SK-N-SH treated with all-trans-retinoic acid at 6 μM for 48 hours (cell line): ENCODE results near the gene SEMA6B.

ENCODE experiments used
- ARNTL ChIP-seq: fragments of 450-650 bp; formaldehyde crosslinking; IDR thresholded peaks from 2 replicates; pipeline ENCODE4 v1.5.0; 2020; ENCODE audit warnings: low read depth, mild to moderate bottlenecking, moderate library complexity, borderline replicate concordance
- CSDC2 ChIP-seq: fragments of 250-450 bp; sonication (Bioruptor Pico); IDR thresholded peaks from 2 replicates; pipeline ENCODE4 v1.5.0; 2020; ENCODE audit warnings: mild to moderate bottlenecking, moderate library complexity
- ISL1 ChIP-seq: fragments of 250-450 bp; sonication (Bioruptor Pico); IDR thresholded peaks from 2 replicates; pipeline ENCODE4 v2.1.2; 2022; ENCODE audit warnings: mild to moderate bottlenecking, moderate library complexity
- OSR1 ChIP-seq: fragments of 250-450 bp; sonication (Bioruptor Pico); IDR thresholded peaks from 2 replicates; pipeline ENCODE4 v1.8.0; 2022; ENCODE audit warnings: moderate library complexity, mild to moderate bottlenecking, inconsistent platforms
- PPARA ChIP-seq: fragments of 250-450 bp; sonication (Bioruptor Pico); IDR thresholded peaks from 2 replicates; pipeline ENCODE4 v1.5.0; 2020; ENCODE audit warnings: mild to moderate bottlenecking, borderline replicate concordance
- RARB ChIP-seq: fragments of 250-450 bp; sonication (Bioruptor Pico); IDR thresholded peaks from 2 replicates; pipeline ENCODE4 v1.8.0; 2021; ENCODE audit warnings: mild to moderate bottlenecking, moderate library complexity
- TOX ChIP-seq: fragments of 250-450 bp; sonication (Bioruptor Pico); IDR thresholded peaks from 2 replicates; pipeline ENCODE4 v1.8.0; 2021; ENCODE audit warnings: mild to moderate bottlenecking, moderate library complexity, borderline replicate concordance
- ZFP3 ChIP-seq: fragments of 250-450 bp; sonication (Bioruptor Pico); IDR thresholded peaks from 2 replicates; pipeline ENCODE4 v1.5.0; 2020; ENCODE audit warnings: mild to moderate bottlenecking, moderate library complexity
- ZNF565 ChIP-seq: fragments of 450-650 bp; formaldehyde crosslinking; conservative IDR thresholded peaks from 2 replicates; pipeline ENCODE4 v1.5.0; 2020; ENCODE audit warnings: low read depth, mild to moderate bottlenecking, moderate library complexity
- ZNF8 ChIP-seq: fragments of 450-650 bp; formaldehyde crosslinking; IDR thresholded peaks from 2 replicates; pipeline ENCODE4 v1.5.0; 2020; ENCODE audit warnings: mild to moderate bottlenecking, moderate library complexity
- TF ChIP-seq, protein P1 (sequence below): fragments of 250-450 bp; sonication (Bioruptor Pico); IDR thresholded peaks from 2 replicates; pipeline ENCODE4 v1.5.0; 2020; ENCODE audit warnings: mild to moderate bottlenecking, moderate library complexity
- TF ChIP-seq, protein P2 (sequence below): fragments of 250-450 bp; sonication (Bioruptor Pico); IDR thresholded peaks from 2 replicates; pipeline ENCODE4 v1.5.1; 2021; ENCODE audit warnings: mild to moderate bottlenecking, moderate library complexity

DNA sequence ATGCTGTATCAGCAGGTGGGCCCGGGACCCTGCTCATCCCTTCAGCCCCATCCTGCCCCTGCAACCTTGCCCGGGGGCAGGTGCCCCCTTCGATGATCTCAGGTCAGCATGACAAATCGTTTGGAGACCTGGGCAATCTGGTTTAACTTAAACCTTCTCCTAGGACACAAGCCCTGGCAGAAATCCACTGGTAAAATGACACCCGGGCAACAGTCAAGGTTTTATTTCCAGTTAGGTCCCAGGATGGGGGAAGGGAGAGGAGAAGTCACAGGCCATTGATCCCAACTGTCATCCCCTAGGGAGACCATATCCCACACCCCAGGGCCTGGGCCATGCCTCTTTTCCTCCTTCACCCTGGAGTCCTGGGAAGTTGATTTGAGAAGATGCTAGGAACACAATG lies 22.7 kb downstream of the SEMA6B start:
- no peak for TF ChIP-seq RARB (CRISPR knock-in tag)
- no peak for TF ChIP-seq ISL1 (CRISPR knock-in tag)
- TF ChIP-seq ZFP3 (CRISPR knock-in tag): no peak
- TF ChIP-seq ARNTL (CRISPR knock-in tag): no peak
- TF ChIP-seq OSR1: no peak
- TF ChIP-seq, protein P1, sequence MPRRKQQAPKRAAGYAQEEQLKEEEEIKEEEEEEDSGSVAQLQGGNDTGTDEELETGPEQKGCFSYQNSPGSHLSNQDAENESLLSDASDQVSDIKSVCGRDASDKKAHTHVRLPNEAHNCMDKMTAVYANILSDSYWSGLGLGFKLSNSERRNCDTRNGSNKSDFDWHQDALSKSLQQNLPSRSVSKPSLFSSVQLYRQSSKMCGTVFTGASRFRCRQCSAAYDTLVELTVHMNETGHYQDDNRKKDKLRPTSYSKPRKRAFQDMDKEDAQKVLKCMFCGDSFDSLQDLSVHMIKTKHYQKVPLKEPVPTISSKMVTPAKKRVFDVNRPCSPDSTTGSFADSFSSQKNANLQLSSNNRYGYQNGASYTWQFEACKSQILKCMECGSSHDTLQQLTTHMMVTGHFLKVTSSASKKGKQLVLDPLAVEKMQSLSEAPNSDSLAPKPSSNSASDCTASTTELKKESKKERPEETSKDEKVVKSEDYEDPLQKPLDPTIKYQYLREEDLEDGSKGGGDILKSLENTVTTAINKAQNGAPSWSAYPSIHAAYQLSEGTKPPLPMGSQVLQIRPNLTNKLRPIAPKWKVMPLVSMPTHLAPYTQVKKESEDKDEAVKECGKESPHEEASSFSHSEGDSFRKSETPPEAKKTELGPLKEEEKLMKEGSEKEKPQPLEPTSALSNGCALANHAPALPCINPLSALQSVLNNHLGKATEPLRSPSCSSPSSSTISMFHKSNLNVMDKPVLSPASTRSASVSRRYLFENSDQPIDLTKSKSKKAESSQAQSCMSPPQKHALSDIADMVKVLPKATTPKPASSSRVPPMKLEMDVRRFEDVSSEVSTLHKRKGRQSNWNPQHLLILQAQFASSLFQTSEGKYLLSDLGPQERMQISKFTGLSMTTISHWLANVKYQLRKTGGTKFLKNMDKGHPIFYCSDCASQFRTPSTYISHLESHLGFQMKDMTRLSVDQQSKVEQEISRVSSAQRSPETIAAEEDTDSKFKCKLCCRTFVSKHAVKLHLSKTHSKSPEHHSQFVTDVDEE (CRISPR knock-in tag): no peak
- no peak for TF ChIP-seq TOX (CRISPR knock-in tag)
- no peak for TF ChIP-seq ZNF565 (CRISPR knock-in tag)
- TF ChIP-seq, protein P2, sequence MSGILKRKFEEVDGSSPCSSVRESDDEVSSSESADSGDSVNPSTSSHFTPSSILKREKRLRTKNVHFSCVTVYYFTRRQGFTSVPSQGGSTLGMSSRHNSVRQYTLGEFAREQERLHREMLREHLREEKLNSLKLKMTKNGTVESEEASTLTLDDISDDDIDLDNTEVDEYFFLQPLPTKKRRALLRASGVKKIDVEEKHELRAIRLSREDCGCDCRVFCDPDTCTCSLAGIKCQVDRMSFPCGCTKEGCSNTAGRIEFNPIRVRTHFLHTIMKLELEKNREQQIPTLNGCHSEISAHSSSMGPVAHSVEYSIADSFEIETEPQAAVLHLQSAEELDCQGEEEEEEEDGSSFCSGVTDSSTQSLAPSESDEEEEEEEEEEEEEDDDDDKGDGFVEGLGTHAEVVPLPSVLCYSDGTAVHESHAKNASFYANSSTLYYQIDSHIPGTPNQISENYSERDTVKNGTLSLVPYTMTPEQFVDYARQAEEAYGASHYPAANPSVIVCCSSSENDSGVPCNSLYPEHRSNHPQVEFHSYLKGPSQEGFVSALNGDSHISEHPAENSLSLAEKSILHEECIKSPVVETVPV: no peak
- no peak for TF ChIP-seq ZNF8 (CRISPR knock-in tag)
- no peak for TF ChIP-seq PPARA (CRISPR knock-in tag)
- TF ChIP-seq CSDC2 (CRISPR knock-in tag): no peak
